Keratinocyte (primary cell): ENCODE results near the gene PMVK. TPM values are rescaled to one million over a fixed set of nuclear protein-coding genes. Genes with fewer than 3 reads are reported as not detected.

Experiments used
- DNase-seq: peaks from one replicate; pipeline ENCODE4 v3.0.0-alpha.2; 2011; ENCODE audit warnings: low read depth, missing footprints, low spot score
- FAIRE-seq: peaks from 2 replicates; lab custom pipeline; 2011; peaks lifted over from hg19 to GRCh38; lab: Jason Lieb, UNC
- H2AFZ ChIP-seq: 2 replicates; pipeline ENCODE4 v1.6.0; 2012; ENCODE audit warnings: low read length, control low read depth, inconsistent platforms; ENCODE audit not compliant: control insufficient read depth
- H3K27ac ChIP-seq: 2 replicates; pipeline ENCODE4 v1.5.1; 2011; ENCODE audit warnings: low read length; ENCODE audit not compliant: control insufficient read depth, insufficient read depth
- H3K27me3 ChIP-seq: 3 replicates; pipeline ENCODE4 v1.6.0; 2011; ENCODE audit warnings: low read length; ENCODE audit not compliant: control insufficient read depth, insufficient read depth; ENCODE audit errors: extremely low read depth
- H3K36me3 ChIP-seq, 2 experiments: 2 replicates in 1 of 2; 3 replicates in 1 of 2; pipeline ENCODE4 v1.5.1; 2011; ENCODE audit warnings: low read length in 2 of 2, mild to moderate bottlenecking in 1 of 2; ENCODE audit not compliant: control insufficient read depth in 2 of 2, insufficient read depth in 2 of 2; ENCODE audit errors: extremely low read depth in 1 of 2
- H3K4me1 ChIP-seq: 3 replicates; pipeline ENCODE4 v1.5.1; 2011; ENCODE audit warnings: low read length; ENCODE audit not compliant: control insufficient read depth, insufficient read depth; ENCODE audit errors: extremely low read depth
- H3K4me2 ChIP-seq: 3 replicates; pipeline ENCODE4 v1.6.0; 2011; ENCODE audit warnings: low read depth, low read length; ENCODE audit not compliant: control insufficient read depth, insufficient read depth; ENCODE audit errors: extremely low read depth
- H3K4me3 ChIP-seq, 3 experiments: fragments of 200-600 bp in 1 of 3; sonication (generic) in 1 of 3; 2 replicates in 2 of 3; 3 replicates in 1 of 3; pipeline ENCODE4 v1.5.1; 2011 to 2016; ENCODE audit warnings: low read length in 3 of 3, mild to moderate bottlenecking in 3 of 3, control low read depth in 2 of 3, inconsistent platforms in 1 of 3, low read depth in 1 of 3, mixed read lengths in 1 of 3, mixed run types in 1 of 3, moderate library complexity in 1 of 3; ENCODE audit not compliant: control insufficient read depth in 2 of 3, insufficient read depth in 2 of 3; ENCODE audit errors: extremely low read depth in 1 of 3
- H3K79me2 ChIP-seq: 2 replicates; pipeline ENCODE4 v1.6.0; 2012; ENCODE audit warnings: low read length; ENCODE audit not compliant: control insufficient read depth, insufficient read depth
- H3K9ac ChIP-seq: 3 replicates; pipeline ENCODE4 v1.6.0; 2011; ENCODE audit warnings: low read length; ENCODE audit not compliant: control insufficient read depth, insufficient read depth; ENCODE audit errors: extremely low read depth
- H3K9me1 ChIP-seq: 3 replicates; pipeline ENCODE4 v1.6.0; 2011; ENCODE audit warnings: low read length; ENCODE audit not compliant: control insufficient read depth, insufficient read depth; ENCODE audit errors: extremely low read depth
- H3K9me3 ChIP-seq: 2 replicates; pipeline ENCODE4 v1.5.1; 2012; ENCODE audit warnings: low read depth, low read length; ENCODE audit not compliant: control insufficient read depth
- H4K20me1 ChIP-seq: 3 replicates; pipeline ENCODE4 v1.6.0; 2011; ENCODE audit warnings: low read length; ENCODE audit not compliant: control insufficient read depth, insufficient read depth; ENCODE audit errors: extremely low read depth
- EZH2 ChIP-seq: IDR thresholded peaks from one replicate; pipeline ENCODE4 v1.6.1; 2012; ENCODE audit warnings: inconsistent platforms, mild to moderate bottlenecking, low read length, moderate library complexity
- dilution Hi-C: fragments of 300-500 bp; cut with MboI; formaldehyde crosslinking; loops from one replicate; pipeline ENCODE4 v1.7.0; 2020; ENCODE audit warnings: low sequenced_read_pairs; ENCODE audit not compliant: extremely low pct_ligation_motif_present
- polyA plus RNA-seq, 5 experiments: library from polyadenylated mRNA; depleted of rRNA in 3 of 5; stranded (reverse) in 3 of 5; stranded (forward) in 1 of 5; unstranded in 1 of 5; fragments of >200 nt; gene quantifications; 1 replicate in 1 of 5; 2 replicates in 3 of 5; 3 replicates in 1 of 5; pipeline versions ENCODE4 v1.2.1 to v1.2.3, GENCODE V29; 2011 to 2012; ENCODE audit warnings: missing spikeins in 2 of 5, low read depth in 1 of 5, low replicate concordance in 1 of 5
- TF ChIP-seq, protein P1 (sequence below), 3 experiments: IDR thresholded peaks in 1 of 3; conservative IDR thresholded peaks in 1 of 3; optimal IDR thresholded peaks in 1 of 3; 2 replicates in 2 of 3; 3 replicates in 1 of 3; pipeline versions ENCODE3 to v1.5.1; 2011; ENCODE audit warnings: low read length in 3 of 3, mild to moderate bottlenecking in 3 of 3, moderate library complexity in 2 of 3, control low read depth in 1 of 3, inconsistent platforms in 1 of 3; ENCODE audit not compliant: insufficient read depth in 2 of 3; ENCODE audit errors: extremely low read depth in 1 of 3

PMVK gene
- polyA plus RNA-seq, 1 donor (not counting 4 experiments of a cell fraction or from before 2014, with no cell fraction given) = 25.1 TPM

GRCh38 chr1:154895798-154896197, 40.7 kb downstream of the PMVK start:
- Histone ChIP-seq H3K36me3 (no peaks in the 10 kb centered on the region), H3K9me3 (no peaks in the 10 kb centered on the region), H3K9ac (no peak overlapping the region), H3K4me2 (no peak overlapping the region), H3K27ac (no peak overlapping the region), H2AFZ (no peak overlapping the region), H3K4me1 (no peaks in the 10 kb centered on the region), H3K27me3 (no peaks in the 10 kb centered on the region), H3K9me1 (no peaks in the 10 kb centered on the region), H3K79me2 (no peaks in the 10 kb centered on the region), H3K4me3 (no peak overlapping the region), H4K20me1 (no peaks in the 10 kb centered on the region)
- FAIRE-seq (no peak), DNase-seq (no peak)
- TF ChIP-seq, protein P1, sequence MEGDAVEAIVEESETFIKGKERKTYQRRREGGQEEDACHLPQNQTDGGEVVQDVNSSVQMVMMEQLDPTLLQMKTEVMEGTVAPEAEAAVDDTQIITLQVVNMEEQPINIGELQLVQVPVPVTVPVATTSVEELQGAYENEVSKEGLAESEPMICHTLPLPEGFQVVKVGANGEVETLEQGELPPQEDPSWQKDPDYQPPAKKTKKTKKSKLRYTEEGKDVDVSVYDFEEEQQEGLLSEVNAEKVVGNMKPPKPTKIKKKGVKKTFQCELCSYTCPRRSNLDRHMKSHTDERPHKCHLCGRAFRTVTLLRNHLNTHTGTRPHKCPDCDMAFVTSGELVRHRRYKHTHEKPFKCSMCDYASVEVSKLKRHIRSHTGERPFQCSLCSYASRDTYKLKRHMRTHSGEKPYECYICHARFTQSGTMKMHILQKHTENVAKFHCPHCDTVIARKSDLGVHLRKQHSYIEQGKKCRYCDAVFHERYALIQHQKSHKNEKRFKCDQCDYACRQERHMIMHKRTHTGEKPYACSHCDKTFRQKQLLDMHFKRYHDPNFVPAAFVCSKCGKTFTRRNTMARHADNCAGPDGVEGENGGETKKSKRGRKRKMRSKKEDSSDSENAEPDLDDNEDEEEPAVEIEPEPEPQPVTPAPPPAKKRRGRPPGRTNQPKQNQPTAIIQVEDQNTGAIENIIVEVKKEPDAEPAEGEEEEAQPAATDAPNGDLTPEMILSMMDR (optimal IDR thresholded peaks at IDR 0.05 in 1 of 3, IDR thresholded peaks at IDR 0.05 in 1 of 3, conservative IDR thresholded peaks at IDR 0.05 in 1 of 3; ENCODE audit: extremely low read depth in 1 of 3, insufficient read depth in 2 of 3, low read length in 3 of 3) = no peak
- TF ChIP-seq EZH2 = no peak
- dilution Hi-C loops = no loop called here

- Histone ChIP-seq H2AFZ (no peak overlapping the region), H3K36me3 (no peaks in the 10 kb centered on the region), H3K27ac (no peak overlapping the region), H3K4me1 (no peaks in the 10 kb centered on the region), H3K9me1 (no peaks in the 10 kb centered on the region), H3K27me3 (peaks cover 9% of the 10 kb centered on the region), H3K9me3 (no peaks in the 10 kb centered on the region), H4K20me1 (no peaks in the 10 kb centered on the region), H3K4me2 (no peak overlapping the region), H3K79me2 (no peaks in the 10 kb centered on the region), H3K9ac (no peak overlapping the region), H3K4me3 (no peak overlapping the region)
- no peak for DNase-seq
- FAIRE-seq = no peak
- dilution Hi-C loops = no loop called here
- TF ChIP-seq, protein P1 (optimal IDR thresholded peaks at IDR 0.05 in 1 of 3, IDR thresholded peaks at IDR 0.05 in 1 of 3, conservative IDR thresholded peaks at IDR 0.05 in 1 of 3; ENCODE audit: extremely low read depth in 1 of 3, insufficient read depth in 2 of 3, low read length in 3 of 3) = no peak
- no peak for TF ChIP-seq EZH2
These were observed 45.1 kb downstream of the PMVK start for GRCh38 chr1:154891452-154891851.
